HEK293 (cell line): Measurements from ENCODE around the gene PIK3CA.

Source experiments
- CTCF ChIA-PET: fragments of 350-600 bp; formaldehyde crosslinking; extraction: SDS; loops from one replicate; lab custom pipeline; 2021; ENCODE audit warnings: antibody characterized with exemption; lab: Yijun Ruan, JAX
- POLR2A ChIA-PET: fragments of 300-600 bp; formaldehyde crosslinking; extraction: SDS; loops from one replicate; lab custom pipeline; 2020; ENCODE audit warnings: antibody characterized with exemption, inconsistent platforms; lab: Yijun Ruan, JAX
- H3K27ac ChIP-seq: fragments of 200-500 bp; sonication (Bioruptor generic); 2 replicates; pipeline ENCODE4 v1.5.1; 2014; ENCODE audit warnings: low read depth, low read length, control low read depth, inconsistent platforms; ENCODE audit errors: extremely low read depth
- H3K36me3 ChIP-seq, 2 experiments: fragments of 200-500 bp in 1 of 2; sonication (Bioruptor generic) in 1 of 2; 1 replicate in 1 of 2; 2 replicates in 1 of 2; pipeline ENCODE4 v1.5.1; 2014 to 2017; ENCODE audit warnings: inconsistent platforms in 2 of 2, low read length in 2 of 2; ENCODE audit not compliant: control insufficient read depth in 2 of 2, insufficient read depth in 1 of 2
- H3K4me1 ChIP-seq: fragments of 200-500 bp; sonication (Bioruptor generic); 2 replicates; pipeline ENCODE4 v1.5.1; 2014; ENCODE audit warnings: mild to moderate bottlenecking, low read length, inconsistent platforms; ENCODE audit not compliant: control insufficient read depth, insufficient read depth
- H3K4me3 ChIP-seq: 2 replicates; pipeline ENCODE4 v1.5.1; 2011; ENCODE audit warnings: low read depth, mild to moderate bottlenecking, control low read depth, low read length, moderate library complexity
- H3K9me3 ChIP-seq: fragments of 200-500 bp; sonication (Bioruptor generic); 2 replicates; pipeline ENCODE4 v1.5.1; 2014; ENCODE audit warnings: low read depth, low read length, inconsistent platforms; ENCODE audit not compliant: control insufficient read depth, insufficient read depth
- GFI1B ChIP-seq: fragments of 450-650 bp; formaldehyde crosslinking; IDR thresholded peaks from 2 replicates; pipeline ENCODE4 v1.5.1; 2016; ENCODE audit warnings: missing biosample characterization, missing genetic modification characterization
- HOXA7 ChIP-seq: sonication (generic); formaldehyde crosslinking; IDR thresholded peaks from 2 replicates; pipeline ENCODE4 v1.8.1; 2022; ENCODE audit warnings: missing genetic modification reagents, borderline replicate concordance
- KLF9 ChIP-seq: fragments of 450-650 bp; formaldehyde crosslinking; IDR thresholded peaks from 2 replicates; pipeline ENCODE4 v1.5.1; 2016; ENCODE audit warnings: missing biosample characterization, missing genetic modification characterization, low read depth
- PATZ1 ChIP-seq: fragments of 450-650 bp; formaldehyde crosslinking; IDR thresholded peaks from 2 replicates; pipeline ENCODE4 v1.5.1; 2016; ENCODE audit warnings: missing biosample characterization, missing genetic modification characterization
- SCRT2 ChIP-seq: fragments of 450-650 bp; formaldehyde crosslinking; IDR thresholded peaks from 2 replicates; pipeline ENCODE4 v1.5.1; 2016; ENCODE audit warnings: missing biosample characterization, missing genetic modification characterization
- SP3 ChIP-seq: fragments of 450-650 bp; formaldehyde crosslinking; IDR thresholded peaks from 2 replicates; pipeline ENCODE4 v1.5.1; 2016; ENCODE audit warnings: missing biosample characterization, missing genetic modification characterization
- ZBTB21 ChIP-seq: fragments of 450-650 bp; formaldehyde crosslinking; IDR thresholded peaks from 2 replicates; pipeline ENCODE4 v1.5.1; 2017; ENCODE audit warnings: missing biosample characterization, missing genetic modification characterization
- ZBTB49 ChIP-seq: fragments of 450-650 bp; formaldehyde crosslinking; IDR thresholded peaks from 2 replicates; pipeline ENCODE4 v1.5.1; 2016; ENCODE audit warnings: missing biosample characterization, missing genetic modification characterization, low read depth
- ZBTB8A ChIP-seq: fragments of 450-650 bp; formaldehyde crosslinking; IDR thresholded peaks from 2 replicates; pipeline ENCODE4 v1.5.1; 2016; ENCODE audit warnings: missing biosample characterization, missing genetic modification characterization
- ZNF221 ChIP-seq: fragments of 450-650 bp; formaldehyde crosslinking; IDR thresholded peaks from 2 replicates; pipeline ENCODE4 v1.5.1; 2017; ENCODE audit warnings: missing biosample characterization, missing genetic modification characterization, borderline replicate concordance
- ZNF280D ChIP-seq: fragments of 450-650 bp; formaldehyde crosslinking; IDR thresholded peaks from 2 replicates; pipeline ENCODE4 v1.5.1; 2016; ENCODE audit warnings: missing biosample characterization, missing genetic modification characterization
- ZNF302 ChIP-seq: fragments of 450-650 bp; formaldehyde crosslinking; IDR thresholded peaks from 2 replicates; pipeline ENCODE4 v1.5.1; 2016; ENCODE audit warnings: missing biosample characterization, missing genetic modification characterization, low read depth
- ZNF324 ChIP-seq: fragments of 450-650 bp; formaldehyde crosslinking; IDR thresholded peaks from 2 replicates; pipeline ENCODE4 v1.5.1; 2016; ENCODE audit warnings: missing biosample characterization, missing genetic modification characterization
- ZNF335 ChIP-seq: fragments of 450-650 bp; formaldehyde crosslinking; conservative IDR thresholded peaks from 2 replicates; pipeline ENCODE4 v1.5.1; 2016; ENCODE audit warnings: missing biosample characterization, missing genetic modification characterization
- ZNF394 ChIP-seq: fragments of 450-650 bp; formaldehyde crosslinking; IDR thresholded peaks from 2 replicates; pipeline ENCODE4 v1.5.1; 2016; ENCODE audit warnings: missing biosample characterization, missing genetic modification characterization, mild to moderate bottlenecking, moderate library complexity, borderline replicate concordance
- ZNF398 ChIP-seq: fragments of 450-650 bp; formaldehyde crosslinking; IDR thresholded peaks from 2 replicates; pipeline ENCODE4 v1.5.1; 2017; ENCODE audit warnings: missing biosample characterization, missing genetic modification characterization
- ZNF449 ChIP-seq: fragments of 450-650 bp; formaldehyde crosslinking; IDR thresholded peaks from 2 replicates; pipeline ENCODE4 v1.5.1; 2017; ENCODE audit warnings: missing biosample characterization, mild to moderate bottlenecking, missing genetic modification characterization, moderate library complexity
- ZNF558 ChIP-seq: fragments of 450-650 bp; formaldehyde crosslinking; IDR thresholded peaks from 2 replicates; pipeline ENCODE4 v1.5.1; 2016; ENCODE audit warnings: missing biosample characterization, missing genetic modification characterization
- ZNF561 ChIP-seq: fragments of 450-650 bp; IDR thresholded peaks from 2 replicates; pipeline ENCODE4 v1.5.1; 2018; ENCODE audit warnings: missing biosample characterization, missing genetic modification characterization, borderline replicate concordance
- ZNF585B ChIP-seq: fragments of 450-650 bp; formaldehyde crosslinking; IDR thresholded peaks from 2 replicates; pipeline ENCODE4 v1.5.1; 2016; ENCODE audit warnings: missing biosample characterization, missing genetic modification characterization
- ZNF600 ChIP-seq: fragments of 450-650 bp; formaldehyde crosslinking; IDR thresholded peaks from 2 replicates; pipeline ENCODE4 v1.5.1; 2016; ENCODE audit warnings: missing biosample characterization, missing genetic modification characterization
- ZNF639 ChIP-seq: fragments of 450-650 bp; formaldehyde crosslinking; IDR thresholded peaks from 2 replicates; pipeline ENCODE4 v1.5.1; 2016; ENCODE audit warnings: missing biosample characterization, missing genetic modification characterization
- ZNF768 ChIP-seq: fragments of 450-650 bp; formaldehyde crosslinking; IDR thresholded peaks from 2 replicates; pipeline ENCODE4 v1.5.1; 2018; ENCODE audit warnings: missing biosample characterization, mild to moderate bottlenecking, missing genetic modification characterization
- ZNF791 ChIP-seq: fragments of 450-650 bp; formaldehyde crosslinking; IDR thresholded peaks from 2 replicates; pipeline ENCODE4 v1.5.1; 2016; ENCODE audit warnings: missing biosample characterization, missing genetic modification characterization

PIK3CA gene

GRCh38 chr3:179147873-179148615, at the start of gene PIK3CA:
TSS of gene PIK3CA (plus strand) at chr3:179148357. CDS start at chr3:179198826, 50,469 bp downstream.
- ChIA-PET POLR2A (interaction anchor here (0.6 to 1.2 kb wide), 14 partner anchors 12 to 1704 kb away, joined by 3 to 7 read pairs (median 3); partner anchors contain the start of genes ACTL6A and ZMAT3), CTCF (interaction anchor here (0.5 to 2.5 kb wide), 7 partner anchors 10 to 174 kb away, joined by 3 to 5 read pairs (median 3); no protein-coding TSS in a partner anchor)
- Histone ChIP-seq H3K4me1 (no peaks in the 10 kb centered on the region; the same call in 1 of the 2 replicates), H3K4me3 (peak within 1 kb of the TSS; percentile 95), H3K9me3 (no peaks in the 10 kb centered on the region), H3K36me3 (no peaks in the 10 kb centered on the region), H3K27ac (peak within 1 kb of the TSS; percentile 90)
- TF ChIP-seq ZNF585B (tag by site-specific recombination) (no peak), ZNF302 (no peak), ZNF558 (tag by site-specific recombination) (no peak), ZBTB21 (tag by site-specific recombination) (peak; percentile 95), ZNF449 (tag by site-specific recombination) (no peak), ZNF768 (tag by site-specific recombination) (no peak), ZNF335 (tag by site-specific recombination) (peak; percentile 7; the same call in 1 of the 2 replicates), GFI1B (tag by site-specific recombination) (no peak), ZNF394 (tag by site-specific recombination) (peak; percentile 42; the same call in 1 of the 2 replicates), ZNF791 (tag by site-specific recombination) (no peak), ZNF561 (tag by site-specific recombination) (peak; percentile 74; the same call in 1 of the 2 replicates), KLF9 (tag by site-specific recombination) (peak; percentile 27; the same call in 1 of the 2 replicates), ZNF398 (tag by site-specific recombination) (peak; percentile 74), ZNF639 (tag by site-specific recombination) (no peak), ZNF221 (tag by site-specific recombination) (no peak), ZNF600 (peak; percentile 45; the same call in 1 of the 2 replicates), PATZ1 (tag by site-specific recombination) (peak; percentile 85), SP3 (tag by site-specific recombination) (peak; percentile 62), HOXA7 (CRISPR knock-in tag) (no peak), ZBTB49 (tag by site-specific recombination) (no peak), ZNF280D (tag by site-specific recombination) (no peak), ZNF324 (tag by site-specific recombination) (no peak), SCRT2 (tag by site-specific recombination) (no peak), ZBTB8A (tag by site-specific recombination) (no peak)
